HTERT RPE-1 (cell line): ENCODE results near the gene PPARA.

ENCODE experiments used
- in situ Hi-C: fragments of 300-500 bp; cut with MboI; formaldehyde crosslinking; loops from 4 replicates; pipeline ENCODE4 v1.14.3; 2020; ENCODE audit warnings: low sequenced_read_pairs

Gene PPARA

DNA sequence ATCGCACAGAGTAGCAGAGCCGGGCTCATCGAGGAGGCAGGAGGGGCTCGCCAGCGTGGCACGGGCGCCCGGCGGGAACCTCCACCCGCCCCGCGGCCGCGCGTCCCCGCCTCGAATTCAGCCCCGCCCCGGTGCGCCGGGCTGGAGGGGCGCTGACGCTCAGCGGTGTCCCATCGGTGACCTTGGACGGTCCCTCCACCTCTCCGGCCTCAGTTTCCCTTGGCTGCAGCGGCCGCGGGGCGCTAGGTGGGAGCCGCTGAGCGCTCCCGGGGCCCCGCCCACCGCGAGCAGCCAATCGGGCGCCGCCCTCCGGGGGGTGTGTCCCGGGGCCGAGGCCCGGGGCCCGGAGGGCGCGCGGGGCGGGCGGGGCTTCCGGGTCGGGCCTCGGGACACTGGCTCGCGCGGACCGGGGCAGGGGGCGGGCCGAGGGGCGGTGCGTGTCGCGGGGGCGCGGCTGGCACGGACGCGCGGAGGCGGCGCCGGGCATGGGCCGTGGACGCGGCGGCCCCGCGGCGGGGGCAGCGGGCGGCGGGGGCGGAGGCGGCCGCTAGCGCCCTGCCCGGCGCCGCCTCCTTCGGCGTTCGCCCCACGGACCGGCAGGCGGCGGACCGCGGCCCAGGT, at the start of gene PPARA:
PPARA (plus strand) TSS at position 493 of the 621 bp plus-strand sequence. CDS start 47,858 bp downstream, outside the sequence.
- in situ Hi-C loops, result no loop called here

DNA sequence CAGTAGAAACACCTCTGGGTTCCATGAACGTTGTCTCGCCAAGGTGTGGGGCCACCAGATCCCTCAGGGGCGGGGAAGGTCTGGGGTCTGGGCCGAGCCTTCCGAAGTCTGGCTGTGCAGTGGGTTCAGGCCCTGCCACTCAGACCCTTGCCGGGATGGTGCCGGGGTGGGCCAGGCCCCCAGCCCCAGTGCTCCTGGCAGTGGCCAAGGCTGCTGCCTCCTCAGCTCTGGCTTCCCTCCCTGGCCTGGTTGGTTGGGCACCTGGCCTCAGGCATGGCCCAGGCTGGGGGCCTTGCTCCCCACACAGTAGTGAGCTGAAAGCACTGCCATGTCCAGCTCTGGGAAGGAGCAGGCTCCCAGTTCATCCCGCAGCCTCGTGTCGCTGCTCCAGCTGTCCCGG, 48.2 kb upstream of the PPARA start:
- in situ Hi-C loops, result no loop called here

- in situ Hi-C loops, result no loop called here
These were observed 47.6 kb upstream of the PPARA start for GRCh38 chr22:46102752-46103151.

DNA sequence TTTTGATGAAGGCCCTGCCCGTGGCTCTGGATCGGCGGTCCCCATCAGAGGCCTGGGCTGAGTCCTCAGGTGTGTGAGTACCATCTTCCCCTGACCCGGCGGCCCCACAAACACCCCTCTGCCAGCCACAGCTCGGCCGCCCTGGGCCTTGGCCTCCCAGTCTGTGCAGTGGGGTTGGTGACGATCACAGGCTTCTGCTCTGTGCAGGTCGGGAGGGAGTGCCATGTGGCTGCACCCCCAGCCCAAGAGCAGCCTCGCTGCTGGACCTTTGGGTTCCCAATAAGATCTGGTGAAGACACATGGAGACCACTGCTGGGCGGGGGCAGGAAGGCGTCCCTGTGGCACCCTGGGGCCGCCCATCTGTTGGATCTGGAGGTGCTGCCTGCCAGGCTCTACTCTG, 47.1 kb upstream of the PPARA start:
- in situ Hi-C loops, result no loop called here

DNA sequence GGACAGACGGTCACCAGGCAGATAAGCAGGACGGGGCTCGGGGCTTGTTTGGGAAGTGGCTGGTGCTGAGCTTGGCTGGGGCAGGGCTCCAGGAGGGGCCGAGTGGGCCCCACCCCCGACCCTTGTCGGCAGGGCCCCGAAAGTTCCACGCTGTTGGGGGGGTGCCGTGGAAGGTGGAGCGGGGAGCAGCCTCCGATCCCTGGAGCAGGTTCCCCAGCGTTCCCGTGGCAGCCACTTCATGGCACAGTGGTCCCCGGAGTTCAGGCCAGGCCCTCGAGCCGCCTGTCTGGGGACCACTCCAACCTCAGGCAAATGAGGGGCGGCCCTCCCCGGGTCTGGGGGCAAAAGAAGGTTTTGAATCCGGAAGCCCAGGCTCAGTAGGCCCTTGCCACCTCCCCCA, 46.7 kb upstream of the PPARA start:
- in situ Hi-C loops, result no loop called here

DNA sequence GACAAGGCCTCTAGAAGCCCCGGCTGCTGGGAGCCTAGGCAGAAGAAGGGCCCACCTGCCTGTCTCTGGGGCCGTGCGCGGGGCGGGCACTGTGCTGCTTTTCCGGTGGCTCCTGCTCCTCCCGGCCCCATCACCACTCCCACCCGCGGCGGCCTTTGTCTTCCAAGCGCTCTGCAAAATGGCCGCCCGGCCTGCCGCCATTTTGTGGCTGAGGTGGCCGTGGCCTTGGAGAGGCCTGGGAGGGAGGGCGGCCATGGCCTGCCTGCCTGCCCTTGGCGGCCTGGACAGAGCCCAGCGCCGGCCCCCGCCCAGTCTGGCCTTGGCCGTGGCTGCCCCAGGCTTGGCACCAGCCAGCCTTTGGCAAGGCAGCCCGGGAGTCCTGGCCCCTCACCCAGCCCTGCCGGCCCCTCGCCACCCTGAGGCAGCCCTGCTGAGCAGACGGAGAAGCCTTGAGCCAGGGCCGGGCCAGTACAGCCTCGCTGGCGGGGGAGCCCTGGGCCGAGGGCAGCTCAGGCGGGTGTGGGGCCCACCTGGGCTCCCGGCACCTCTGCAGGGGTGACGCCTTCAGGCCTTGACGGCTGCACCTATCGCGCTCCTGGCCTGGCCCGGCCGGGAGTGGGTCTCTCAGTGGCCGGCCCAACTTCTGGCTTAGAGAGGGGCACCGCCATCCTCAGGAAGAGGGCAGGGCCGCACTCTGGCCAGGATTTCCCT, 46.0 kb upstream of the PPARA start:
- in situ Hi-C loops, result no loop called here

DNA sequence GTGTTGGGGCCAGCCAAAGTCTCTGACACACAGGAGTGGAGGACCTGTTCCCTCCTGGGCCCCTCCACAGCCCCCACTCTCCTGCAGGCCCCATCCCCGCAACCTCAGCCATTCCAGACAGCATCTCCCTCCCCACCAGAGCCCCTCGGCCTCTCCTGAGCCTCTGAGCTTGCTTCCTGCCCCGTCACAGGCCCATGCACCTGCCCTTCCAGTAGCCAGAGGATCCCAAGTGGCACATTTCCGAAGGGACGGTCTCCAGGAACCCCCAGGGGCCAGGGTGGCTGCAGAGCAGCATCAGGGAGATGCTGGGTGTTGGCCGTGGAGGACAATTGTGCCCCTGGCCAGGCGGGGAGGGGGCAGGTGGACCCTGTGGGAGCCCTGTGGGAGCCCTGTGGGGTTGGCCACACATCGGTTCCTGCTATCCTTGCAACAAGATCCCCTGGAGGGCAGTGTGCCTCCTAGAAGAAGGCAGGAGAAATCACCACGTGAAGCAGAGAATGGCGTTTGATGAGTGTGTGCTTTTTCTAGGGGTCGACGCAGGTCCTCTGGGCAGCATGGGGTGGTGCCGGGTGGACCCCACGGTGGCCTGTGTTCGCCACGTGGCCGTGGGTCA, 45.3 kb upstream of the PPARA start:
- in situ Hi-C loops, result no loop called here

GRCh38 chr22:46105494-46106278, 44.6 kb upstream of the PPARA start:
- in situ Hi-C loops, result no loop called here

- in situ Hi-C loops, result no loop called here
These were observed 43.9 kb upstream of the PPARA start for GRCh38 chr22:46106279-46107022.

DNA sequence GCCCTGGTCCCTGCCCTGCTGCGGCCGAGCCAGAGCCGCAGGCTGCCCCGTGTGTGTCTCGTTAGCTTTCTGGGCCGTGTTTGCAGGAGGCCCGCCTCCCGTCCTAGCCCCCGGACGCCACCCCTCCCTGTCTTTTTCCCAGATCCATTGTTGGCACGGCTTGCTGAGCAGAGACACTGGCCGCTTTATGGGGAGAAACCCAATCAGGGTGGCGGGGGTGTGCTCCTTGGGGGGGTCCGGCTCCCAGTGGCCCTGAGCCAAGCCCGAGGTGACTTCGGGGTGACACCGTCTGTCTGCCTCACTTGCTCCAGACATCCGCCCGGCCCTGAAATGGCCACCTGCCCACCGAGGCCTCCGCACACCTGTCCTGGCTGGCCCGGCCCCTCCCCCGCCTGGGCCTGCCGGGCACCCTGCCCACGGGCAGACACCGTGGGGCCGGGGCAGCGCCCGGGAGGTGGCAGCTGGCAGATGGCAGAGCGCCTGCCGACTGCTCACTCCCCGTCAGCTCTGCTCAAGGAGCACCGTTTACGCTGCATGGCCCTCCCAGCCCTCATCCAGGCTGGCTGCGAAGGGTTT, 43.1 kb upstream of the PPARA start:
- in situ Hi-C loops, result no loop called here

GRCh38 chr22:46107753-46108563, 42.4 kb upstream of the PPARA start:
- in situ Hi-C loops, result no loop called here

DNA sequence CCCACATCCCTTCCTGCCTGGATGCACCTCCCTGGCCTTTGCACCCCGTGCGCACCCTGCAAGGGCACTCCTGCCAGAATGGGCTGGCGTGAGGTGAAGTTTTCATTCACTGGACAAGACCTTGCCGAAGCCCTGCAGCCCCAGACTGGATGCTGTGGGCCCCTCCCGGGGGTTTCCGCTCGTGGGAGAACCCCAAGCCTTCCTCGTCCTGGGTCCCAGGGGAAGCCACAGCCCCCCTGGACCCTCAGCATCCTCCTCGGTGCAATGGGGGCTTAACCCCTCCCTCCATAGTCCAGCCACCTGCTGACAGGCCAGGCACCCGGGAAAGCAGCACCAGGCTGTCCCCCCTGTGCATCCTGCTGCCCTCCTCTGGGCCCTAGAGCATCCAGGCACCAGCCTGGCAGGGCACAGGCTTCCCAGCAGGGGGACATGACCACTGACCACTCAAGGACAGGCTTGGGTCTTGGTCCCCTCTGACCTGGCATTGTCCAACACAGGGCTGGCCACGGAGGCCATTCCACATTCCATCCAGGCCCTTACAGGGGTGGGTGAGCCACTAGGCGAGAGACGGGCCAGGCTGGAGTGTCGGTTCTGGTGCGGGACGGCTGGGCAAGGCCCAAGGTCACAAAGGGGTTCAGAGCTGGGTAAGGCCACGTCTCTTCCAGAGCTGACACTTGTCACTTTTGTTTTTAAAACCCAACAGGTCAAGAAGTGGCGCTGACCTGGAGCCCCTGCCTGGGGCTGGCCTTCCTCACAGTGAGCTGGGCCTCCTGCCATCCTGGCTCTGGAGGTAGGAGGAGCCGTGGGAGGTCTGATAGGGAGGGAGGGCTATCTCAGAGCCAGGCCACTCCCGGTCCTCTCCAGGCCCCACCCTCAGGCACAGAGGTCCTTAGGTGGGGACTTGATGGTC, 41.5 kb upstream of the PPARA start:
- in situ Hi-C loops, result no loop called here

DNA sequence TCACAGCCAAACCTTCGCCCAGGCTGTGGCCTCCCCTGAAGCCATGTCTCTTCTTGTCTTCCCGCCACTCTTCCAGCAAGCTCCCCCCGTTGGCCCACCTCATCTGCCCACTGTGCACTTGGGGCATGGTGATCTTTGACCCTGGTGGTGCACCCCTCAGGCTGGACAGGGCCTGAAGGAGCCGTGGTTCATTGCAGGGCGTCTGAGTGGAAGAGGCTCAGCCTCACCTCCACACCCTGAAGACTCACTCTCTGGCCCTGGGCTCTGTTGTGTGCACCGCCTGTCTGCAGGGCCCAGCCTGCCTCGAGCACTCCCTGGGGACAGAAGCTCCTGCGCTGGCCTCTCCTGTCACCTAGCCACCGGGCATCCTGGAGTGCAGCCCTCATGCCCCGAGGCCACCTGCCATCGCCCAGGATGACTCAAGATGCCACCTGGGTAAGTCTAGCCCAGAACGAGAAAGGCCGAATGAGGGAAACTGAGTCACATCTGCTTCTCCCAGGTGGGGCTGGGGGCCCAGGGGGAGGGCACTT, 40.8 kb upstream of the PPARA start:
- in situ Hi-C loops, result no loop called here

DNA sequence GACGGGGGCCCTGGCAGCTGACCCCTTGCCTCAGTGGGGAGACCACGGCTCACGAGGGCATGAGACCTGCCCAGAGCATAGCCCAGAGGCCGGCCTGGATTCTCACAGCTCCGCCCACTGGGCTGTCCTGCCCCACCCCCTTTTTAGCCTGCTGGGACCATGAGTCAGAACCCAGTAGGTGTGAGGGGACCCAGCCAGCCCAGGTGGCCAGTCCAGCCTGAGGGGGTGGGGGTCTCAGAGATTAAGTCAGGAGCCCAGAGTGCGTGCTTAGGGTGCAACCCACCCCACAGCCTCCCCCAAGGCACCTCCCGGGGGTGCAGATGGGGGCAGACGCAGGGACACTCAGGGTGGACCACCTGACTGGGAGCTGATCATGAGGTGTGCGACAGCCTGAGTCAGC, 40.1 kb upstream of the PPARA start:
- in situ Hi-C loops, result no loop called here

DNA sequence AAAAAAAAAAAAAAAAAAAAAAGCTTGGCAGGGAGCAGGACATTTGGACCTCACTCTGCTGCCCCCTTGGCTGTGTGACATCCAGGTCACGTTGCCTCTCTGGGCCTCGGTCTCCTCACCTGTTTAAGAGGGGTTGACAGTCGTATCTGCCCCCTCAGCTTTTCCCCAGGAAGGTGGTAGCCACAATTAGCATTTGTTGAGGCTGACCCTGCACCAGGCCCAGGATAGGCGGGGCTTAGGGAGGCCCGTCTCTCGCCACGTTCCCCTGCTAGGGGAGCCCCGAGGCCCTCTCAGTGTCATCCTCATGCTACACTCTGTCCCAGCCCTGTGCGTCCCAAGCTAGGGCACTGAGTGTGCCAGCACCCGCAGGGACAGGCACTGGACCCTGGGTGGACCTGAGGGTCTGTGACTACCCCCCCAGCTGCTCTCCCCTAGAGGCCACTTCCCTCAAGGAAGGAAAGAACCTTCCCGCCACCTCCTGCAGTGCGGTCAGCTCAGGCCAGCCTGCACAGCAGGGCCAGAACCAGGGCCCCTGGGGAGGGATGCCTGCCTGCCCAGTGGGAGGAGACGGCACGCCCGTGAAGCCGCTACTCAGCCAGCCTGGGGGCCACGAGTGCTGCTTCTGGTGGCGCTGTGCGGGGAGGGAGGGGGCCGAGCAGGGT, 38.5 kb upstream of the PPARA start:
- in situ Hi-C loops, result no loop called here

DNA sequence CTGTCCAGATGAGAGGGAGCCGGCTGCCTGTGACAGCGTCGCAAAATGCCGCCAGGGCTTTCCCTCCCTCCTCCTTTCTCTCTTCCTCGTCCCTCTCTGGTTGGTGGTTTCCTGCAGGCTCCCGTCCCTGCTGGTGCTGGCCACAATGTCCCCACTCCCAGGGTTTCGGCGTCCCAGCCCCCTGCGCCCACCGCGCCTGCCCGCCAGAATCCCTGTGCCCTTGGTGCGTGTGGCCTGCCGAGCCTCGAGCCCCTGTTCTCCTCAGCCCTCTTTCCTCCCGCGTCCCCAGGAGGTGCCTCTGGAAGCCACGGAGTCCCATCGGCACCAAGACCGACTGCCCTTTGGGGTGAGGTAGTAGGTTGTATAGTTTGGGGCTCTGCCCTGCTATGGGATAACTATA, 37.9 kb upstream of the PPARA start:
- in situ Hi-C loops, result no loop called here

GRCh38 chr22:46113110-46113909, 37.0 kb upstream of the PPARA start:
- in situ Hi-C loops, result no loop called here
